Astrocyte (in vitro differentiated cells and primary cell): ENCODE results near the gene IRX1. TPM values are rescaled to one million over a fixed set of nuclear protein-coding genes. Genes with fewer than 3 reads are reported as not detected.
A peak's percentile ranks its signal among the peaks of the same experiment; 100 is the strongest.

Experiments
- DNase-seq: peaks from one replicate; pipeline ENCODE4 v3.0.0-alpha.2; 2010; ENCODE audit warnings: low read depth
- FAIRE-seq: peaks from 2 replicates; lab custom pipeline; 2011; peaks lifted over from hg19 to GRCh38; lab: Jason Lieb, UNC
- H2AFZ ChIP-seq: 2 replicates; pipeline ENCODE4 v1.6.0; 2012; ENCODE audit warnings: low read depth, low read length, inconsistent platforms
- H3K27ac ChIP-seq: 2 replicates; pipeline ENCODE4 v1.5.1; 2011; ENCODE audit warnings: low read depth, low read length, inconsistent platforms
- H3K27me3 ChIP-seq: 2 replicates; pipeline ENCODE4 v1.6.0; 2011; ENCODE audit warnings: low read length, inconsistent platforms; ENCODE audit not compliant: insufficient read depth
- H3K36me3 ChIP-seq: 2 replicates; pipeline ENCODE4 v1.5.1; 2011; ENCODE audit warnings: low read length, inconsistent platforms; ENCODE audit not compliant: insufficient read depth
- H3K4me1 ChIP-seq: 2 replicates; pipeline ENCODE4 v1.5.1; 2011; ENCODE audit warnings: low read length, inconsistent platforms; ENCODE audit not compliant: insufficient read depth
- H3K4me2 ChIP-seq: 2 replicates; pipeline ENCODE4 v1.6.0; 2012; ENCODE audit warnings: low read length, inconsistent platforms
- H3K4me3 ChIP-seq: 2 replicates; pipeline ENCODE4 v1.5.1; 2011; ENCODE audit warnings: low read depth, mild to moderate bottlenecking, low read length, inconsistent platforms; ENCODE audit not compliant: insufficient read depth
- H3K79me2 ChIP-seq: 2 replicates; pipeline ENCODE4 v1.6.0; 2012; ENCODE audit warnings: mild to moderate bottlenecking, low read length, inconsistent platforms; ENCODE audit not compliant: insufficient read depth
- H3K9ac ChIP-seq: 2 replicates; pipeline ENCODE4 v1.6.0; 2012; ENCODE audit warnings: mild to moderate bottlenecking, low read length, inconsistent platforms
- H3K9me3 ChIP-seq: 2 replicates; pipeline ENCODE4 v1.5.1; 2012; ENCODE audit warnings: low read depth, mild to moderate bottlenecking, low read length, inconsistent platforms; ENCODE audit not compliant: insufficient read depth
- H4K20me1 ChIP-seq: 2 replicates; pipeline ENCODE4 v1.6.0; 2012; ENCODE audit warnings: low read length, inconsistent platforms; ENCODE audit not compliant: insufficient read depth
- H3K27ac Mint-ChIP-seq: one replicate; pipeline ENCODE4 v1.8.0; 2021; ENCODE audit warnings: mild to moderate bottlenecking, mixed read lengths; ENCODE audit not compliant: unreplicated experiment
- H3K27me3 Mint-ChIP-seq: one replicate; pipeline ENCODE4 v1.8.0; 2021; ENCODE audit warnings: low read depth, mixed read lengths; ENCODE audit not compliant: unreplicated experiment
- H3K36me3 Mint-ChIP-seq: one replicate; pipeline ENCODE4 v1.8.0; 2021; ENCODE audit warnings: low read depth, mixed read lengths; ENCODE audit not compliant: unreplicated experiment
- H3K4me1 Mint-ChIP-seq: one replicate; pipeline ENCODE4 v1.8.0; 2021; ENCODE audit warnings: low read depth, mixed read lengths; ENCODE audit not compliant: unreplicated experiment
- H3K4me3 Mint-ChIP-seq: one replicate; pipeline ENCODE4 v1.8.0; 2021; ENCODE audit warnings: mild to moderate bottlenecking, moderate library complexity, mixed read lengths; ENCODE audit not compliant: unreplicated experiment
- H3K9me3 Mint-ChIP-seq: one replicate; pipeline ENCODE4 v1.8.0; 2021; ENCODE audit warnings: mild to moderate bottlenecking, mixed read lengths; ENCODE audit not compliant: unreplicated experiment
- EZH2 ChIP-seq: IDR thresholded peaks from 2 replicates; pipeline ENCODE4 v1.6.1; 2012; ENCODE audit warnings: mild to moderate bottlenecking, low read length, inconsistent platforms; ENCODE audit not compliant: insufficient read depth
- total RNA-seq: library from RNA; stranded (reverse); gene quantifications from 2 replicates; pipeline ENCODE4 v1.2.1, GENCODE V29; 2021
- TF ChIP-seq, protein P1 (sequence below): IDR thresholded peaks from 2 replicates; pipeline ENCODE4 v1.5.1; 2011; ENCODE audit warnings: low read depth, mild to moderate bottlenecking, inconsistent platforms, low read length, moderate library complexity; ENCODE audit not compliant: insufficient read depth

IRX1 gene
- total RNA-seq, 1 donor from 2014 or later: 0.52 TPM

DNA sequence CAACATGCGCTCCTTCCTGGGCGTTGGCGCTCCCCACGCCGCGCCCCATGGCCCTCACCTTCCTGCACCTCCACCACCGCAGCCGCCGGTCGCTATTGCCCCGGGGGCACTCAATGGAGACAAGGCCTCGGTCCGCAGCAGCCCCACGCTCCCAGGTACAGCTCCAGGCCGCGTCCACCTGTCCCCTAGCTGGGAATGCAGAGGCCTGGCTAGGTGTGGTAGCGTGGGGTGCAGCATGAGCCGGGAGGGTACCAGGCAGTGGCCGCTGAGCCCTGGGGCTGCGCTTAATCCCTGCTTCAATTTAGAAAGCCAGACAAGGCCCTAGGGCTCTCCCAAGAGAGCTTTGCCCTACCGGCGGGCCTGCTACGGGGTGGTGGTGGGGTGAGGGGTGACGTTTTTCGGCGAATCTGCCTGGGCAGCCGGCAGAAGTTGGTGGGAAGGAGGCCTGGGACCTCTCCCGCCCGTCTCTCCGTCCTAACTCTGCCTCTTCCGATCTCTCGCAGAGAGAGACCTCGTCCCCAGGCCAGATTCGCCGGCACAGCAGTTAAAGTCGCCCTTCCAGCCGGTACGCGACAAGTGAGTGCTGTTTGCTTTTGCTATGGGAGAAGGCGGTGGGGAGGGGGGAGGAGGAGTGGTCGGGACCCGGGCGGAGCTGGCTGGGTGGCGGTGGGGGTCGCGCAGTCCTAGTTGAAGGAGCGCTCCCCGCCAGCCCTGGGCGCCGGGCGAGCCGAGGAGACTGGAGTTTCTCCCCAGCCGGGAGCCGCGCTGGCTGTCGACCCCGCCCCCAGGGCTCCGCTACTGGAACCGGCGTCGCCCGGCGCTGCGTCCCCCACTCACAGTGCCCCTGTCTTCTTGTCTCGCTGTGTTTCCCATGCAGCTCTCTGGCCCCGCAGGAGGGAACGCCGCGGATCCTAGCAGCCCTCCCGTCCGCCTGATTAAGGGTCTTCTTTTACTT lies 4.8 kb downstream of the IRX1 start:
- H3K4me3 Mint-ChIP-seq: no peak overlapping the region
- Histone ChIP-seq H3K4me1 (peaks cover 27% of the 10 kb centered on the region), H3K4me2 (peak overlapping the region; percentile 90), H3K4me3 (peak overlapping the region; percentile 42), H3K9me3 (no peaks in the 10 kb centered on the region), H3K36me3 (no peaks in the 10 kb centered on the region), H3K79me2 (peaks cover 80% of the 10 kb centered on the region), H4K20me1 (peaks cover 22% of the 10 kb centered on the region), H3K9ac (peak overlapping the region; percentile 75), H2AFZ (no peak overlapping the region), H3K27ac (peak overlapping the region; percentile 77), H3K27me3 (peaks cover 20% of the 10 kb centered on the region)
- peaks cover 21% of the 10 kb centered on the region for H3K9me3 Mint-ChIP-seq
- no peak for TF ChIP-seq EZH2
- TF ChIP-seq, protein P1, sequence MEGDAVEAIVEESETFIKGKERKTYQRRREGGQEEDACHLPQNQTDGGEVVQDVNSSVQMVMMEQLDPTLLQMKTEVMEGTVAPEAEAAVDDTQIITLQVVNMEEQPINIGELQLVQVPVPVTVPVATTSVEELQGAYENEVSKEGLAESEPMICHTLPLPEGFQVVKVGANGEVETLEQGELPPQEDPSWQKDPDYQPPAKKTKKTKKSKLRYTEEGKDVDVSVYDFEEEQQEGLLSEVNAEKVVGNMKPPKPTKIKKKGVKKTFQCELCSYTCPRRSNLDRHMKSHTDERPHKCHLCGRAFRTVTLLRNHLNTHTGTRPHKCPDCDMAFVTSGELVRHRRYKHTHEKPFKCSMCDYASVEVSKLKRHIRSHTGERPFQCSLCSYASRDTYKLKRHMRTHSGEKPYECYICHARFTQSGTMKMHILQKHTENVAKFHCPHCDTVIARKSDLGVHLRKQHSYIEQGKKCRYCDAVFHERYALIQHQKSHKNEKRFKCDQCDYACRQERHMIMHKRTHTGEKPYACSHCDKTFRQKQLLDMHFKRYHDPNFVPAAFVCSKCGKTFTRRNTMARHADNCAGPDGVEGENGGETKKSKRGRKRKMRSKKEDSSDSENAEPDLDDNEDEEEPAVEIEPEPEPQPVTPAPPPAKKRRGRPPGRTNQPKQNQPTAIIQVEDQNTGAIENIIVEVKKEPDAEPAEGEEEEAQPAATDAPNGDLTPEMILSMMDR: no peak
- no peak overlapping the region for H3K27ac Mint-ChIP-seq
- peaks cover 3% of the 10 kb centered on the region for H3K36me3 Mint-ChIP-seq
- no peak for FAIRE-seq
- DNase-seq: peak; percentile 17
- peaks cover 70% of the 10 kb centered on the region for H3K27me3 Mint-ChIP-seq
- H3K4me1 Mint-ChIP-seq: no peaks in the 10 kb centered on the region

DNA sequence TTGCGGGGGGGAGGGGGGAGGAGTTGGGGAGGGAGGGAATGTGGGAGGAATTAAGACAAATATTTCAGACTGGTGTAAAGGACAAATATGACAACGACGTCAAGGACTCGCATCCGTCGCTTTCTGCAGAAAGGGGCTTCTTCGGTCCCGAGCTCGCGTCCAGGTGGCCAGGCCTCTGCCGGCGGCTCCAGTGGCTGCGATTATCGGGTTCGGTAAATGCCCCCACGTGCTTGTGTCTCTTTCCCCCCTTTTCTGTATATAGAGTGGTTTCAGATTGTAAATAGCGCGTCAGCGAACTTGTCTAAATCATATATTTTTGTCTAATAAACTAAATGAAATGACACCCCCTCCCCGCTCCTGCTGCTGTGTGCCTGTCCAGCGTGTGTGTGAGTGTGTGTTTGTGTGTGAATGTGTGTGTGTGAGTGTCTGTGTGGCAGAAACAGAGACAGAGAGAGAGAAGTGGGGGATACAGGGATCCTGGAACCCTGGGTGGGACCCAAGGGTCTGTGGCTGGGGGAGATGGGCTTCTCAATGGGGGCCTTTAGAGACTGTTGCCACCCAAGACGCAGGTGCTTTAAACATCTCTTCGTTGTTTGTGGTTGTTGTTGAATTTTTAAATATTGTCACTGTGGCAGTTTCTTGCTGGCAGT lies 5.6 kb downstream of the IRX1 start:
- Histone ChIP-seq H3K4me2 (peak overlapping the region; percentile 90), H3K9me3 (no peaks in the 10 kb centered on the region), H3K79me2 (peaks cover 83% of the 10 kb centered on the region), H4K20me1 (peaks cover 22% of the 10 kb centered on the region), H3K9ac (peak overlapping the region; percentile 75), H3K4me3 (peak overlapping the region; percentile 28), H3K36me3 (no peaks in the 10 kb centered on the region), H2AFZ (no peak overlapping the region), H3K27ac (peak overlapping the region; percentile 77), H3K4me1 (peaks cover 29% of the 10 kb centered on the region), H3K27me3 (peaks cover 20% of the 10 kb centered on the region)
- DNase-seq: peak; percentile 42
- H3K9me3 Mint-ChIP-seq: peaks cover 21% of the 10 kb centered on the region
- peaks cover 74% of the 10 kb centered on the region for H3K27me3 Mint-ChIP-seq
- H3K36me3 Mint-ChIP-seq: peaks cover 3% of the 10 kb centered on the region
- TF ChIP-seq EZH2: peak; percentile 12
- TF ChIP-seq, protein P1: no peak
- H3K27ac Mint-ChIP-seq: no peak overlapping the region
- no peak overlapping the region for H3K4me3 Mint-ChIP-seq
- H3K4me1 Mint-ChIP-seq: no peaks in the 10 kb centered on the region
- no peak for FAIRE-seq
